ENCODE measurements around the gene BTBD18.

BTBD18 gene

DNA sequence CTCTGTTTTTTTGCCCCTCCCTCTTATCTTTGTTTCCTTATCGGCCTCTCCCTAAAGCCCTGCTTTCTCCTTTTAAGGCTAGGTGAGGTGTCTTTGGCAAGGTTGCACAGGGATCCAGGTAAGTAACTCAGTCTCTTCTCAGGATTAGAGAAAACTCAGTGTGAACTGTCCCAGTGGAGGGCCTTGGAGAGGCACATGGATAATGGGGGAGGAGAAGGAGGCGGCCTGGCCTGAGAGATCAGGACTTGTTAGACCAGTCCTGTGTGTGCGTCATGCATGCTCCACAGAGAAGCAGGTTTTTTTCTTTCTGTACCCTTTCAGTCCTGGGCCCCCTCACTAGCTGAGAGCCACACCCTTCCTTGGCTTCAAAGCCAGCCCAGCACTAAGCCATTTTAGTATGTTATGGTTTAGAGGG is 29.9 kb upstream of the BTBD18 start:
- H3K27ac ChIP-seq = peak overlapping the region; percentile 81
- no peak for TF ChIP-seq ZFX (IDR thresholded peaks at IDR 0.05)
- TF ChIP-seq, protein P1, sequence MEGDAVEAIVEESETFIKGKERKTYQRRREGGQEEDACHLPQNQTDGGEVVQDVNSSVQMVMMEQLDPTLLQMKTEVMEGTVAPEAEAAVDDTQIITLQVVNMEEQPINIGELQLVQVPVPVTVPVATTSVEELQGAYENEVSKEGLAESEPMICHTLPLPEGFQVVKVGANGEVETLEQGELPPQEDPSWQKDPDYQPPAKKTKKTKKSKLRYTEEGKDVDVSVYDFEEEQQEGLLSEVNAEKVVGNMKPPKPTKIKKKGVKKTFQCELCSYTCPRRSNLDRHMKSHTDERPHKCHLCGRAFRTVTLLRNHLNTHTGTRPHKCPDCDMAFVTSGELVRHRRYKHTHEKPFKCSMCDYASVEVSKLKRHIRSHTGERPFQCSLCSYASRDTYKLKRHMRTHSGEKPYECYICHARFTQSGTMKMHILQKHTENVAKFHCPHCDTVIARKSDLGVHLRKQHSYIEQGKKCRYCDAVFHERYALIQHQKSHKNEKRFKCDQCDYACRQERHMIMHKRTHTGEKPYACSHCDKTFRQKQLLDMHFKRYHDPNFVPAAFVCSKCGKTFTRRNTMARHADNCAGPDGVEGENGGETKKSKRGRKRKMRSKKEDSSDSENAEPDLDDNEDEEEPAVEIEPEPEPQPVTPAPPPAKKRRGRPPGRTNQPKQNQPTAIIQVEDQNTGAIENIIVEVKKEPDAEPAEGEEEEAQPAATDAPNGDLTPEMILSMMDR (conservative IDR thresholded peaks at IDR 0.05) = no peak

DNA sequence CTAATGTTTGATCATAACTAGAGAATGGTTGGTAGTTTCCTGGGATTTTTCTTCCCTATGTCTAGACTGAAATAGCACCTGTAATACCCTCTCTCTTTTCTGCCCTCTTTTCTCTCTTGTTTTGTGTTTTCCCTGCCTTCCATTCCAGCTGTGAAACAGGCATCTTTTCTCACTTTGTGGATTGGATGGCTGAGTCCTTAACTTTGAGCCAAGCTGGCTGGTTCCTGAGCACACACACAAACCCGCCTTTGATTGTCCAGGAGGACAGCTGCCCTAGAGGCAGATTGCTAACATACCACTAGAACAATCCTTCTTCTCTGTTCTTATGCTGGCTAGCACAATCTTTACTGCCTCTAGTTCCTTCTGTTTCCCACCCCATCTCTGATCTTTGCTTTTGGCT is 27.7 kb upstream of the BTBD18 start:
- H3K27ac ChIP-seq = peak overlapping the region; percentile 46; the same call in 1 of the 2 replicates
- TF ChIP-seq, protein P1 (conservative IDR thresholded peaks at IDR 0.05) = no peak
- TF ChIP-seq ZFX (IDR thresholded peaks at IDR 0.05) = no peak

DNA sequence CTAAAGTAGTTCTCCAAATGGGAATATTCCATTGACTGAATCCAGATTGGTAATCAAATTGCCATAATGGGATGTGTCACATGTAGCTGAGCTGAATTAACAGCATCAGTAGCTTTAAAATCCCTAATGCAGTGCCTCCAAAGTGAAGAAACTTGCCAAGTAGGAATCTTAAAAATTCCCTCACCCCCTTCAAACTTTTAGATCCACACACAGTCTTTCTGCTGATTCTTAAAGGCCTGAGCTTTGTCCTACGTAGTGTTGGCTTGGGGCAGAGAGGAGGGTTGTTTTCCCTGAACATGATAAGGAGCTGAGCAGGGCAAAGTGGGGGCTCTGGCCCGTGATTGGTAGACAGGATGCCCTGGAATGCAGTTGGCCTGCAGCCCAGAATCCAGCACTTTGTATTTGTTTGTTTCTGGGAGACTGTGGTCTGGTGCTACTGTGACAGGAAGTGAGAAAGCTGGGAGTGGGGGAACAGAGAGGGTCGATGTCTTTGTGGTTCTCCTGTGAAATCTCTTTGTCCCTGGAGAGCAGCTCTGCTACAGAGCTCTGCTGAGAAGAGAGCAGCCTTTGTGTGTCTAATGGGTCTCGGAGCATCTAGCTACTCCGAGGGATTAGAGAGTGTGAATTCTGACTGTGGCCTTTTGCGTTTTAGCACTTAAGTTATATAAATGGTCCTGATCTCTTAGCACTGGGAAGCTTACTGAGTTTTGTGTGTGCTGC is 26.9 kb upstream of the BTBD18 start:
- TF ChIP-seq ZFX (IDR thresholded peaks at IDR 0.05) = no peak
- TF ChIP-seq, protein P1 (conservative IDR thresholded peaks at IDR 0.05) = no peak
- H3K27ac ChIP-seq = peak overlapping the region; percentile 51

- peak overlapping the region; percentile 51 for H3K27ac ChIP-seq
- TF ChIP-seq ZFX (IDR thresholded peaks at IDR 0.05) = no peak
- TF ChIP-seq, protein P1 (conservative IDR thresholded peaks at IDR 0.05) = no peak
These were observed 26.3 kb upstream of the BTBD18 start for GRCh38 chr11:57777969-57778317.

GRCh38 chr11:57776577-57777210 is 25.1 kb upstream of the BTBD18 start:
- TF ChIP-seq, protein P1 (conservative IDR thresholded peaks at IDR 0.05) = no peak
- no peak for TF ChIP-seq ZFX (IDR thresholded peaks at IDR 0.05)
- peak overlapping the region; percentile 51 for H3K27ac ChIP-seq

GRCh38 chr11:57776031-57776521 is 24.5 kb upstream of the BTBD18 start:
- TF ChIP-seq, protein P1 (conservative IDR thresholded peaks at IDR 0.05) = no peak
- TF ChIP-seq ZFX (IDR thresholded peaks at IDR 0.05) = no peak
- no peak overlapping the region for H3K27ac ChIP-seq

DNA sequence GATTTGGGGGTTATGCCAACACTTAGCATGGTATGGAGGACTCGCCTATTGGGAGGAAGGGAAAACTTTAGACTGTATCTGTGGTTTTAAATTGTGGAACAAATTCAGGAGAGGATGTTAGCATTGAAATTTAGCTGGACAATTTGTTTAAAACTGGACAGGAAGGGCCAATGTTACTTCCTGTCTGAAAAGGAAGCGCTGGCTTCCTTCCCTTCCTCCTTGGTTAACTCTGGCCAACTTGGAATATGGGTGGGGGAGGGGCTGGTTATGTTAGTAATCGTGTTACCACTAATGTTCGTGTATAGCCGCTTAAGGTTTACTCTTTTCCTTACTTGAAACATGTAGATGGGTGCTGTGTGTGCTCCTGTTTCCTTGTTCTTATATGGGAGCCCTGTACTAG is 23.9 kb upstream of the BTBD18 start:
- no peak overlapping the region for H3K27ac ChIP-seq

More for the DNA sequence above, 23.9 kb upstream of the BTBD18 start:
- TF ChIP-seq ZFX (IDR thresholded peaks at IDR 0.05) = no peak
- TF ChIP-seq, protein P1 (conservative IDR thresholded peaks at IDR 0.05) = no peak

Data from C4-2B (cell line).